Duodenal mucosa (tissue), 2 donors: ENCODE measurements around the gene NSUN7.

Experiments
- H3K27ac ChIP-seq: one replicate; pipeline ENCODE4 v1.7.0; 2013; ENCODE audit warnings: low read depth, low read length
- H3K27me3 ChIP-seq, 2 donors: one replicate each; pipeline ENCODE4 v1.7.0; 2013; ENCODE audit warnings: low read length in 2 of 2, control low read depth in 1 of 2; ENCODE audit not compliant: insufficient read depth in 2 of 2, control insufficient read depth in 1 of 2
- H3K36me3 ChIP-seq, 2 donors: one replicate each; pipeline ENCODE4 v1.7.0; 2013; ENCODE audit warnings: low read length in 2 of 2, control low read depth in 1 of 2; ENCODE audit not compliant: insufficient read depth in 2 of 2, control insufficient read depth in 1 of 2
- H3K4me1 ChIP-seq, 2 donors: one replicate each; pipeline ENCODE4 v1.7.0; 2013; ENCODE audit warnings: low read length in 2 of 2, control low read depth in 1 of 2; ENCODE audit not compliant: insufficient read depth in 2 of 2, control insufficient read depth in 1 of 2
- H3K4me3 ChIP-seq, 2 donors: one replicate each; pipeline ENCODE4 v1.7.0; 2013; ENCODE audit warnings: low read length in 2 of 2, low read depth in 1 of 2
- H3K9ac ChIP-seq, 2 donors: one replicate each; pipeline ENCODE4 v1.7.0; 2013; ENCODE audit warnings: low read length in 2 of 2, low read depth in 1 of 2
- H3K9me3 ChIP-seq, 2 donors: one replicate each; pipeline ENCODE4 v1.7.0; 2013; ENCODE audit warnings: low read length in 2 of 2, control low read depth in 1 of 2; ENCODE audit not compliant: control insufficient read depth in 1 of 2

Gene NSUN7

GRCh38 chr4:40829586-40829985, 79.8 kb downstream of the NSUN7 start:
- Histone ChIP-seq H3K27me3 (no peaks in the 10 kb centered on the region), H3K9me3 (no peaks in the 10 kb centered on the region), H3K4me3 (no peak overlapping the region), H3K36me3 (peaks cover 13 to 30% of the 10 kb centered on the region in 2 donors), H3K4me1 (no peaks in the 10 kb centered on the region), H3K9ac (no peak overlapping the region), H3K27ac (no peak overlapping the region)

GRCh38 chr4:40831146-40831907, 81.6 kb downstream of the NSUN7 start:
- Histone ChIP-seq H3K9ac (no peak overlapping the region), H3K36me3 (peaks cover 13 to 31% of the 10 kb centered on the region in 2 donors), H3K27me3 (no peaks in the 10 kb centered on the region), H3K9me3 (no peaks in the 10 kb centered on the region), H3K4me3 (no peak overlapping the region), H3K27ac (no peak overlapping the region), H3K4me1 (no peaks in the 10 kb centered on the region)

GRCh38 chr4:40832175-40832574, 82.4 kb downstream of the NSUN7 start:
- Histone ChIP-seq H3K4me1 (no peaks in the 10 kb centered on the region), H3K9ac (no peak overlapping the region), H3K27me3 (no peaks in the 10 kb centered on the region), H3K27ac (no peak overlapping the region), H3K36me3 (peaks cover 13 to 26% of the 10 kb centered on the region in 2 donors), H3K9me3 (no peaks in the 10 kb centered on the region), H3K4me3 (no peak overlapping the region)

GRCh38 chr4:40833212-40833611, 83.5 kb downstream of the NSUN7 start:
- Histone ChIP-seq H3K9ac (no peak overlapping the region), H3K4me1 (no peaks in the 10 kb centered on the region), H3K4me3 (no peak overlapping the region), H3K27ac (no peak overlapping the region), H3K27me3 (no peaks in the 10 kb centered on the region), H3K36me3 (peaks cover 9 to 19% of the 10 kb centered on the region in 2 donors), H3K9me3 (no peaks in the 10 kb centered on the region)

GRCh38 chr4:40837094-40837870, 87.5 kb downstream of the NSUN7 start:
- H3K9me3 ChIP-seq: no peaks in the 10 kb centered on the region
- H3K9ac ChIP-seq: no peak overlapping the region
- no peak overlapping the region for H3K4me3 ChIP-seq
- no peak overlapping the region for H3K27ac ChIP-seq
- H3K4me1 ChIP-seq: no peaks in the 10 kb centered on the region
- H3K27me3 ChIP-seq: no peaks in the 10 kb centered on the region
- peaks cover 4 to 17% of the 10 kb centered on the region in 2 donors for H3K36me3 ChIP-seq

GRCh38 chr4:40838742-40839141, 89.0 kb downstream of the NSUN7 start:
- Histone ChIP-seq H3K36me3 (peaks cover 4 to 16% of the 10 kb centered on the region in 2 donors), H3K27me3 (no peaks in the 10 kb centered on the region), H3K4me1 (no peaks in the 10 kb centered on the region), H3K9me3 (no peaks in the 10 kb centered on the region), H3K27ac (no peak overlapping the region), H3K4me3 (no peak overlapping the region), H3K9ac (no peak overlapping the region)

GRCh38 chr4:40840255-40840984, 90.7 kb downstream of the NSUN7 start:
- peaks cover 0 to 11% of the 10 kb centered on the region in 2 donors for H3K36me3 ChIP-seq
- H3K4me3 ChIP-seq: no peak overlapping the region
- no peak overlapping the region for H3K9ac ChIP-seq
- no peak overlapping the region for H3K27ac ChIP-seq
- no peaks in the 10 kb centered on the region for H3K9me3 ChIP-seq
- no peaks in the 10 kb centered on the region for H3K4me1 ChIP-seq
- H3K27me3 ChIP-seq: no peaks in the 10 kb centered on the region

GRCh38 chr4:40840985-40841571, 91.3 kb downstream of the NSUN7 start:
- H3K4me3 ChIP-seq: no peak overlapping the region
- no peak overlapping the region for H3K27ac ChIP-seq
- H3K4me1 ChIP-seq: no peaks in the 10 kb centered on the region
- no peaks in the 10 kb centered on the region for H3K27me3 ChIP-seq
- H3K36me3 ChIP-seq: peaks cover 0 to 5% of the 10 kb centered on the region in 2 donors
- no peak overlapping the region for H3K9ac ChIP-seq
- no peaks in the 10 kb centered on the region for H3K9me3 ChIP-seq

GRCh38 chr4:40842318-40842717, 92.6 kb downstream of the NSUN7 start:
- Histone ChIP-seq H3K4me1 (no peaks in the 10 kb centered on the region), H3K27ac (no peak overlapping the region), H3K4me3 (no peak overlapping the region), H3K27me3 (no peaks in the 10 kb centered on the region), H3K9ac (no peak overlapping the region), H3K36me3 (peaks cover 0 to 5% of the 10 kb centered on the region in 2 donors), H3K9me3 (no peaks in the 10 kb centered on the region)
